Activated T-helper 9 cell treated with anti-CD3 and anti-CD28 coated beads, Interleukin-2, amount 50 U/mL, for 16 hours (primary cell): Measurements from ENCODE around the gene PLA2G6.

Experiments
- DNase-seq: peaks from one replicate; pipeline ENCODE4 v3.0.0-alpha.2; 2020; ENCODE audit warnings: low read depth

The PLA2G6 gene

DNA sequence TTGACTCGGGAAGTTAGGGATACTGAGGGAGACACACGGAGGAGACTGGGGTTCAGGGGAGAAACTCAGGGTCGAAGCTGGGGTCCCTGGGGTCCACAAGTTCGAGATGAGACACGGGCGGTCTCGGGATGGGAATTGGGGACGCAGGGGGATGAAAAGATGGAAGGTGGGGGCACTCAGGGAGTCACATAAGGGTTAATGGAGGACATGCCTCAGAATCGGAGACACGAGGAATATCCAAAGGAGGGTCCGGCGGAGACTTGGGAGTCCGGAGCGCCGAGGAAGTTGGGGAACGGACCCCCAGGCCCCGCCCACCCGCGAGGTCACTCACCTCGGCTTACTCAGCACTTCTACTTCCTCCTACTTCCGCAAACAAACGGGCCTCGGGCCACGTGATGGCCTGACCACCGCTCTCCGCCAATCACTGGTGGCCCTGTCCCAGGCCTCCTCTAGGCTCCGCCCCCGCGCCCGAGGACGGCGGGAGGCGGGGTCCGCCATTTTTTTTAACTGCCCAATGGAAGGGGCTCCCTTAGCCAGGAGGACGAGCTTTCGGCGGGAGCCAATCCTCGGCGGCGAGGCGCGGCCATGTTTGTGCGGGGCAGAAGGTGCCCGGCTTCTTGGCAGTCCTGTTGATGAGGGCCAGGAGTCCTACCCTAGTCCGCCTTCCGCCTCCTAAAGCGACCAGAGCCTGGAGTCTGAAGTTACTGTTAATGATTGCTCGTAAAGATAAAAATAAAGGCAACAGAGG lies at the start of gene PLA2G6:
PLA2G6 (minus strand) TSS at position 378 of the 748 bp plus-strand sequence. CDS start 12,404 bp downstream, outside the sequence.
- peak; percentile 94 for DNase-seq

- DNase-seq, result no peak
Measured at GRCh38 chr22:38230916-38231315, 49.3 kb upstream of the PLA2G6 start.

DNA sequence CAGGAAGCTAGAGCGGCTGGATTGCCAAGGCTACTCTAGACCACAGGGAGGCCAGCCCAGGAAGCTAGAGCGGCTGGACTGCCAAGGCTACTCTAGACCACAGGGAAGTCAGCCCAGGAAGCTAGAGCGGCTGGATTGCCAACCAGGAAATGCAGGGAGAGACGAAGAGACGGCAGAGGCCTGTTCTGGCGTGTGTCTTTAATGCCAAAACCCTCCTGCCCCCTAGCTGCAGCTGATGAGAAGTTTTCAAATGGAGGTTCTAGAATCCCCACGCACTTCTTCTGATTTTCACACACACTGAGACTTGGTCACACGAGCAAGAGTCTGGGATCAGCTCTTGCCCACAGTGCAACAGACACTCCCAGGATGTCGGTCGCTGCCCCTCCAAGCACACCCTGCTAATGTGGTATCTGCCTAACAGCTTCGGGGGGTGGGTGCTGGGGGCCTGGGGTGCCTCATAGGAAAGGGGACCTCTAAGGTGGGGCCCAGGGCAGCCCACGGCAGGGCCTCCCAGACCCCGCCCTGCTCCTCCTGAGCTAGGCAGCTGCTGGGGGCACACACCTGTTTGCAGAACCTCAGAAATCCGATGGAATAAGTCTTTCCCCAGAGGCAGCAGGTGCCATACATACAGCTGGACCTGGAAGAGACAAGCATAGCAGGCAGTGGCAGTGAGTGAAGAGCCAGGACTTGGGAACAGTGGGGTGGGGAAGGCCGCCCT lies 48.6 kb upstream of the PLA2G6 start:
- DNase-seq, result no peak

DNA sequence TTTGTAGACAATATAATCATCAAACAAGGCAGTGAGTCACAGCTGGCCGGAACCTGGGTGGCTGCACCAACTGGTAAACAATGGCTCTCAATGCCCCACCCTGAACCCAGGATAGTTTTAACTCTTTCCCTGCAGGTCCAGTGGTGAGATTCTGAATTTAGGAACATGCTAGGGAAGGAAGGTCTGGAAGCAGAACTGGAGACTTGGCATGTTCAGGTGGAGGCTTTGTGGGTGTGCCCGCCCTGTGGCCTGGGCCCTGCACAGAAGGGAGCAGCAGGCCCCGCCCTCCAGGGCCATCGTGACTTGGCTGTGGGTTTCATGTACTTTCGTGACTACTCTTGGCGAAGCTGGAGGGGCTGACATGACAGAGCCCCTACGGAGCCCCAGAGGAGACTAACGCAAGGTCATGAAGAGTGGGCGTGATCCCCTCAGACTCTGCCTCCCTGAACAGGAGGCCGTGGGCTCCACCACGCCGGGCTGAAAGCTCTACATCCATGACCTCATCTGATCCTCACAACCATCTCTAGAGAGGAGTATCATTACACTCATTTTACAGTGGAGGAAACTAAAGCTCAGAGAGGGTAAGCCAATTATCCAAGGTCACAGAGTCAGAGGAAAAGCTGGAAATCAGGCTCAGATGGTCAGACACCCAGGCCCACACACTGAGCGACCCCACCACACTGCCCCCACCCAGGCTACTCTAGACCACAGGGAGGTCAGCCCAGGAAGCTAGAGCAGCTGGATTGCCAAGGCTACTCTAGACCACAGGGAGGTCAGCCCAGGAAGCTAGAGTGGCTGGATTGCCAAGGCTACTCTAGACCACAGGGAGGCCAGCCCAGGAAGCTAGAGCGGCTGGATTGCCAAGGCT lies 47.5 kb upstream of the PLA2G6 start:
- DNase-seq, result no peak

DNA sequence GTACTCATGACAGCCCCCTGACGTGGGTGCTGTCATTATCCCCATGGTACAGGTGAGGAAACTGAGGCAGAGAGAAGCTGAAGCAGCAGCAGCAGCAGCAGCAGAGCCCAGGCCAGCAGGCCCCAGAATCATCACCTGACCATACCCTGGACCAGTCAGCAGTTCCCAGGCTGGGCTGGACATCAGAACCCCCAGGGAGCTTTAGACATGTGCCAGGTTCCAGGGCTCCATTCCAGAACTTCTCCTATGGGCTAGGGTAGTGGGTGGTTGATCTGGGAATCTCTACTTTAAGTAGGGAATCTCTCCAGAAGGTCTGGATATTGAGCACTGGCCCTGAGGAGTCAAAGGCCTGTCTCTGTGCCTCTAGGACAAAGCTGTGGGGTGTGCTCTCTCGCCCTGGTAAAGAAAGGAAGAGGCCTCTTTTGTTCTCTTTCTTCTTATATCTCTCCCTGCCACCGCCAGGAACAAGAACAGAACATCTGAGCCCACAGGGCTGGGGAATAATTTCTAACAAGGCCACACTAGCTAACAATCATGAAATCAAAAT lies 46.8 kb upstream of the PLA2G6 start:
- no peak for DNase-seq

DNA sequence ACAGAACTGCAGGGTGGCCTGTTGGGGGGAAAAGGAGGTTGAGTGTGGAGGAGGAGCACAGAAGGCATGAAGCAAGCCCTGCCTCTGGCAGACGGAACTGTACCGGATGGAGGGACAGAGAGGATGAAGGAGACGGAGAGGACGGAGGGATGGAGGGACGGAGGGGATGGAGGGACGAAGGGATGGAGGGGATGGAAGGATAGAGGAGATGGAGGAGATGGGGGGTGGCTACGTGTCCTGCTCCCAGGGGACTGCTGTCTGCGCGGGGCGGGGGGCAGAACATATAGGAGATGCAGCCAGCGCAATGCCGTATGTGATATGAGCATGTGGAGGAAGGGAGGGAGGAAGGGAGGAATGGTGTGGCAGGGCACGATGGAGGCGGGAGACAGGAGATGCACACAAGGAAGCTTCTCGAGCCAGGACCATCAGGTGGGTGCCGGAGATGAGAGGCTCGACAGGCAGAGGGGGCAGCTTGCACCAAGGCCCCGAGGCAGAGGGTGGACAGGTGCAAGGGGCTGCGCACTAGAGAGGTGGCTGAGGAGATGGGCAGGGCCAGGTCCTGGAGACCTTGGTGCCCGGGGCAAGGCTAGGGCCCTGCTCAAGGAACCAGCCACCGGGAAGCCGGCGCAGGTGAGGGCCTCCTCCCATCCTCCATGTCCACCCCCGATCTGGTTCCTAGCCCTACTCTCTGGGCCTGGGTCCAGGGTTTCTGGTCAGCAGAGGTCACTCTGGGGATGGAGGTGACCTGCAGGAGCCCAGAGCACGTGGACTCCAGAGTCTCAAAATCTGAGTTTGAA lies 45.4 kb upstream of the PLA2G6 start:
- no peak for DNase-seq

DNA sequence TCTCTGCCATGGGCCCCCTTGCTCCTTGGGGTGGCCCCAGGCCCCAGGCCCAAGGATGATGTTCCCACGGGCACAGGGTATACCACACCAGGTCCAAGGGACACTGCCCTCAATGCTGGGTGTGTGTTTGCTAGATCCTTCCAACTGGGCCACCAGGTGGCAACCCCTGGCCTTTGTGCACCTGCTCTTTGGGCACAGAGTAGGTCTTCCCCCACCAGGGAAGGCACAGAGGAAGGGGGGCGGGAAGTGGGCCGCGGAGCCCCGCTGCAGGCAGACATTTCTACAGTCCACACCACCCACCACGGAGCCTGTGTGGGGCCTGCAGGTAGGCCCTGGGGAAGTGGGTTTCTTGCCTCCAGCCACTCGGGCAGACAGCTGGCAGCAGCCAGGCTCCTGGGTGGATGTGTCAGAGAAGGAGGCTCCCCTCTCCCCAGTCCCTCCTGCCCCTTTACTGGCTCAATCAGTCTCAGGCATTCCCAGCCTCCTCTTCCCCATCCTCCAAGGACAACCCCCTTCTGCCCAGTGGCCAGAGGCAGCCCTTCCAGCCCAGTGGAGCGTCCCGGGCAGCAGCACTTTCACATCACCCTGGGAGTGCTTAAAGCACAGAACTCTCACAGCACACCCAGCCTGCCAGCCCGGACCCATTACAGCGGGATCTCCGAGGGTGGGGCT lies 41.8 kb upstream of the PLA2G6 start:
- DNase-seq, result no peak

DNA sequence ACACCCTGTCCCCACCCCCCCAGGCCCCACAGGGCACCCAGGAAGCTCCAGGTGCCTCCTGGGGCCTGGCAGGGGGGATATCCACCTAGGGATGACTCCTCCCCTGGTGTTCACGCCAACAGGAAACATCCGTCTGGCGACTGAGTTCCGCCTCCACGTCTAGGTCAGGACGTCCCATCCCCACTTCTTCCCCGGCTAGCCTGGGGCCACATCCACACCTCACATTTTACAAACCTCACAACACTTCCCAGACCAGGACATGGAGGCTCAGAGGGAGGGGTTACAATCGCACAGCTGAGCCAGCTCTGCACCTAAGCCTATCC lies 41.1 kb upstream of the PLA2G6 start:
- no peak for DNase-seq

DNA sequence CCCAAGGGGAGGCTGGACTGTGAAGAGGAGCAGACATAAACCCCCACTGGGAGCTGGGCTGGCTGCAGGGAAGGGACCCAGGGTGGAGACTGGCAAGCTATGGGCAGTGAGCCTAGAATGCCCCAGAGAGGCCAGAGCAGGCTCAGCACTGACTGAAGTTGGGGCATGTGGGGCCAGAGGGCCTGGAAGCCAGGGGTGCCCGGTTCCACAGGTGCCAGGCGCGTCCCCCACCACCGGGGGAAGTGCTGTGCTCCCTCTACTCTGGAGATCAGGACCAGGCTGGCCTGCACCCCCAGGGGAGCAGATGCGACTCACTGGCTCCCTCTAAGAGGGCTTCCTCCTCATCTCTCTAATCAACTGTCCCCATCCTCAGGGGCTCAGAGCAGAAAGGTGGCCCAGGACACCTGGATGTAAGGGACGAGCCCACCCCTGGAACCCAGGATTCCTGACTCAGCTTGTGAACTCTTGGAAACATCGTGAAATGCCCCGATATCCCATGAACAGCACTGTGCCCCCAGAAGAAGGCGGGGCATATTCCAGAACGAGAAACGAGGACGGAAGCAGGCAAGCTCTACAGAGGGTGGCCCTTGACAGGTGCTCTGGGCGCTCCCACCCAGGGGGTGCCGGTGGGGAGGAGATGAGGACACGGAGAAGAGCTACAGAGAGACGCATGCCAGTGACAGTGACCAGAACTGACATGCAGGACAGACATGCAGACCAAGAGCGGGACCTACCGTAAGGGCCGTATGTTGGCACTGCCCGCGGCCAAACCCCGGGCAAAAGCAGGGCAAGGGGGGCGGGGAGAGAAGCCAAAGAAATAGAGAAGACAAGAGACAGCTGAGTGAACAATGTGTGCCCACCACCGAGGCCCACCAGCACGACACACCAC lies 40.5 kb upstream of the PLA2G6 start:
- DNase-seq, result no peak

DNA sequence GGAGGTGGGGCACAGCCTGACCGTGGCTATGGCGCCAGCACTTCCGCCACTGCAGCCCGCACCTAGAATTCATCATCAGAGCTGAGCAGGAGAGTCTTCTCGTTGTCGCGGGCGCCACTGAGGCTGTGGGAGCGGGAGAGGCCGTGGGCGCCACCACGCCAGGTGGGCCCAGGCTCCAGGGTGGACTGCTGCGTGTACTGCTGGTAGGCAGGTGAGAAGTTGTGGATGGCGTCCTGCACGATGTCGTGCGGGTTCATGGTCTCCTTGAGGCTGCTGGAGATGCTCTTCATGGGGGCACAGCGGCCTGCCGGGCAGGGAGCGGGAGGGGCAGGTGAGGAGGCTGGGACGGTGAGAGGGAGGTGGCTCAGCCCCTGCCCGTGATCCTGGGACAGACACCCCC lies 39.8 kb upstream of the PLA2G6 start:
- no peak for DNase-seq

DNA sequence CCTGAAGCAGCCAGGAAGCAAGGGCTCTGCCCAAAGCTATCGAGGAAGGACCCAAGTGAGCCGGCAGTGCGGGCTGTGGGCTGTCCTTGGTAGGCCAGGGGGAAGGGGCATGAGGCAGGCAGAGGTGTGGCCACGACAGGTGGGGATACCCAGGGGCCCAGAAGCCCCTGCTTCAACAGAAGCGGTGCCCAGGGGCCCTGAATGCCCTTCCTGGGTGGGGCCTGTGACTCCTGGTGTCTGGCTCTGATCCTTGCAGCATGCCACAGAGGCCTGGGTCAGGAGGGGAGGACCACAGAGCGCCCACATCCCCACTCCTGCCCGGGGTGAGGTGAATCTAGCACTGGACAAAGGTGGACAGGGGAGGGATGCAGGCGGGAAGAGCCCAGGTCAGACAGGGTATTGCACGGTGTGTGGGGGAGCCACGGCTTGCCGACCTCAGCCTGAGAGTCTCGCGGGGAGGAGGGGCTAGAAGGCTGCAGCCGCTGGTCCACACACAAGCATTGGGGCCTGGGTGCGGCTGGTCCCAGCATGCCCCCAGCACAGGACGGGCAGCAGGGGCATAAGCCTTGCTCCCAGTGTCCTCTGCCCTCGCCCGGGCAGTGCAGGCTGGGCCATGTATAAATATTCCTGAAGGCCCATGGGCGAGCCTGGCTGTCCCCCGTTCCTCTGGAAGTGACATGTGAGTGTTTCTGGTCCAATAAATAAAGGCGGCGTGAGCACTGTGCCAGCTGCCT lies 39.2 kb upstream of the PLA2G6 start:
- DNase-seq, result no peak

DNA sequence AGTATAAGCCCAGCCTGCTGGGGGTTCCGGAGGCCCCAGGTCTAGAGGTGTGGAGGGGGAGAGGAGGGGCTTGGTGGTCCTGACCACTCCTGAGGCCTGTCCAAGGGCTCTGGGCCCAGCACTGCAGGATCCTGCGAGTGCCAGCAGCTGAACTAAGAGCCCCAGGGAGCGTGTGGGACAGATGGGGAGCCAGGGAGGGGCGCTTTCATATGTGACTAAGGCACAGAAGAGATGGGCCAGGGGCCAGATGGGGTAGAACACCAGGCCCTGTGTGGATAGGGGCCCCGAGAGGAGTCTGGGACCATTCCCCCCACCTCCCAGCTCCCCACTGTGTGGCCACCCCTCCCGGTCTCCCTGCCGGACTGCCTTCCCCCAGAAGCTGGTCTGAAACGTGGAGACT lies 38.5 kb upstream of the PLA2G6 start:
- no peak for DNase-seq

GRCh38 chr22:38219632-38220031 lies 38.0 kb upstream of the PLA2G6 start:
- no peak for DNase-seq

DNA sequence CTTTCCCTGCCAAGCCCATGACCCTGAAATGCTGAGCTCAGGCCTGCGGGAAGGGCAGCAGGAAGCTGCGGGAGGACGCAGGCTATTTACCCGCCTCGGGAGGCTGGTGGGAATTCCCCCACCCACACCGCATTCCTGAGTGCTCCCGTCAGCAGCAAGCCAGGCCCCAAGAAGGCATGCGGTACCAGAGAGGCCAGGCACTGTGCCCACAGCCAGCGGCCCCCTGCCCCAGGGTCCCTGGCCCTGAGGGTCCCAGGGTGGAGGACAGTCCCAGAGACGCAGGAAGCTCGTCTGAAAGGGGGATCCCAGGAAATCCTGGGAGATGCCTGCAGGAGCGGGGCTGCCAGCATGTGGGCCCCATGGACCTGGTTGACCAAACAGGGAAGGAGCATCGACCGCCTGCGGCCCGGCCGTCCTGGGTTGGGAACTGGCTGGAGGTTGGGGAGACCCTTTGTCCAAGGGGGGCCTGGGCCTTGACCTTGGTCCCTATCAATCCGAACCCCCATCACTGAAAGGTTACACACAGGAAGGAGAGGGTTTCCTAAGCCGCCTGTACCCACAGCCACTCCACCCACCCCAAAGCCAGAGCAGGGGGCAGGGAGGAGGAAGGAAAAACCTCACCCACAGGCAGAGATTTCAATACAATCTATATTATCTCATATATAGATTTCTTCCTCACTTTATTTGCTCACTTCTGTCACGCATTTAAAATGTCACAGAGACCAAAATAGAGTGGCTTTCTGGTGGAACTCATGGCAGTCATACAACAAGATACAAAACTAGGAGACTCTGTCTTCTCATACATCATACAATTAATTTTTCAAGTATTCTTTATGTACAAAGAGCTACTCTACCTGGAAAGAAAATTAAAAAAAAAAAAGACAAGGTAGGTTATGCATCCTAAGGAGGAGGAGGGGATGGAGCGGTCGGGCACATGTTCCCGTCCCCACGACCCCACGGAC lies 37.3 kb upstream of the PLA2G6 start:
- DNase-seq, result peak; percentile 53

- DNase-seq, result no peak
Measured at GRCh38 chr22:38215156-38216038, 33.8 kb upstream of the PLA2G6 start.

- peak; percentile 67 for DNase-seq
Measured at GRCh38 chr22:38214302-38215056, 32.8 kb upstream of the PLA2G6 start.

DNA sequence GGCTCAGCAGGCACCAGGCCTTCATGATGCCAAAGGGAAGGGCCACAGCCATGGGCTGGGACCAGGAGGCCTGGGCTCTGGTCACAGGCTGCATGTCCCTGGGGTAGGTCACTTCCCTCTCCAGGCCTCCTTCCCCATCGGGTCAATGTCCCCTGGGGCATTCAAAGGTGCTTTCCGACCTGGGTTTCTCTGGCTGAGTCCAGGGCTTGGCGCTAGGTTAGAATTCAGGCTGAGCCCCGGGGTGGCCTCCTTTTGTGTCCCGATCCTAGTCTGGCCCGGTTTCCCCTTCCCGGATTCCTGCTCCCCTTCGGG lies 32.3 kb upstream of the PLA2G6 start:
- no peak for DNase-seq
